Fibroblast of mammary gland (primary cell): ENCODE results near the gene PRSS53.

Source experiments
- DNase-seq: peaks from one replicate; pipeline ENCODE4 v3.0.0-alpha.2; 2010; ENCODE audit warnings: low read depth
- H3K4me3 ChIP-seq: 2 replicates; pipeline ENCODE4 v1.5.1; 2011; ENCODE audit warnings: low read depth, mild to moderate bottlenecking, low read length, moderate library complexity; ENCODE audit not compliant: control insufficient read depth
- CTCF ChIP-seq: conservative IDR thresholded peaks from 2 replicates; pipeline ENCODE4 v1.5.1; 2011; ENCODE audit warnings: low read depth, low read length, inconsistent platforms; ENCODE audit not compliant: control insufficient read depth, insufficient read depth

The PRSS53 gene

GRCh38 chr16:31129568-31130335, 41.0 kb upstream of the PRSS53 start:
- no peak overlapping the region for H3K4me3 ChIP-seq
- TF ChIP-seq CTCF = peak; percentile 17
- peak; percentile 61 for DNase-seq

- H3K4me3 ChIP-seq = no peak overlapping the region
- TF ChIP-seq CTCF = no peak
- DNase-seq = no peak
Observed at GRCh38 chr16:31128711-31129567, 40.2 kb upstream of the PRSS53 start.

- no peak for TF ChIP-seq CTCF
- H3K4me3 ChIP-seq = no peak overlapping the region
- no peak for DNase-seq
Observed at GRCh38 chr16:31127182-31127581, 38.4 kb upstream of the PRSS53 start.

DNA sequence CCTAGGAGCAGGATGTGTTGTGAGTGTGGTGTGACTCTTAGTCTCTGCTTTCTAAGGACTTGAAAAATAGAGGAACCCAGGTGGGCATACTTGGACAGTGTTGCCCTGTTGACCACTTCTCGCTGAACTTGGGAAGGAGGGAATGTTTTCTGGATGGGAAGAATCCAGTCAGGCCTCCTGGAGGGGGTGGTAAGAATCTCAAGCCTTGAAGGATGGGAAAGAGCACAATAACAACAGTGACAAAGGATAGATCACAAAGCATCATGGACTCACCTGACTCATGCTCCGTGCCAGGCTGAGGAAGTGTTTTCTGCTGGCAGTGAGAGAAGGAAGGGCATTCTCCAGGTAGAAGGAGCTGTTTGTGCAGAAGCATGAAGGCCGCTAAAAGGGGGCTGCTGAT, 37.1 kb upstream of the PRSS53 start:
- DNase-seq = no peak
- no peak overlapping the region for H3K4me3 ChIP-seq
- TF ChIP-seq CTCF = no peak

DNA sequence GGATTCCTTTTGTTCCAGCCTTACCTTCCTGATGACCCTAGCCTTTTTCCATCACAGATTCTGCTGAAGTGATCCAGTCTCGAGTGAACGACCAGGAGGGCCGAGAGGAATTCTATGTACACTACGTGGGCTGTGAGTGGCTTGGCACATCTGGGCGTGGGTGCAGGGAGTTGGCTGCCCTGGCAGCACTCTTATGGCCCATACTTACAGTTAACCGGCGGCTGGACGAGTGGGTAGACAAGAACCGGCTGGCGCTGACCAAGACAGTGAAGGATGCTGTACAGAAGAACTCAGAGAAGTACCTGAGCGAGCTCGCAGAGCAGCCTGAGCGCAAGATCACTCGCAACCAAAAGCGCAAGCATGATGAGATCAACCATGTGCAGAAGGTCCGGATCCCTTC, 31.4 kb upstream of the PRSS53 start:
- no peak overlapping the region for H3K4me3 ChIP-seq
- DNase-seq = no peak
- TF ChIP-seq CTCF = no peak

DNA sequence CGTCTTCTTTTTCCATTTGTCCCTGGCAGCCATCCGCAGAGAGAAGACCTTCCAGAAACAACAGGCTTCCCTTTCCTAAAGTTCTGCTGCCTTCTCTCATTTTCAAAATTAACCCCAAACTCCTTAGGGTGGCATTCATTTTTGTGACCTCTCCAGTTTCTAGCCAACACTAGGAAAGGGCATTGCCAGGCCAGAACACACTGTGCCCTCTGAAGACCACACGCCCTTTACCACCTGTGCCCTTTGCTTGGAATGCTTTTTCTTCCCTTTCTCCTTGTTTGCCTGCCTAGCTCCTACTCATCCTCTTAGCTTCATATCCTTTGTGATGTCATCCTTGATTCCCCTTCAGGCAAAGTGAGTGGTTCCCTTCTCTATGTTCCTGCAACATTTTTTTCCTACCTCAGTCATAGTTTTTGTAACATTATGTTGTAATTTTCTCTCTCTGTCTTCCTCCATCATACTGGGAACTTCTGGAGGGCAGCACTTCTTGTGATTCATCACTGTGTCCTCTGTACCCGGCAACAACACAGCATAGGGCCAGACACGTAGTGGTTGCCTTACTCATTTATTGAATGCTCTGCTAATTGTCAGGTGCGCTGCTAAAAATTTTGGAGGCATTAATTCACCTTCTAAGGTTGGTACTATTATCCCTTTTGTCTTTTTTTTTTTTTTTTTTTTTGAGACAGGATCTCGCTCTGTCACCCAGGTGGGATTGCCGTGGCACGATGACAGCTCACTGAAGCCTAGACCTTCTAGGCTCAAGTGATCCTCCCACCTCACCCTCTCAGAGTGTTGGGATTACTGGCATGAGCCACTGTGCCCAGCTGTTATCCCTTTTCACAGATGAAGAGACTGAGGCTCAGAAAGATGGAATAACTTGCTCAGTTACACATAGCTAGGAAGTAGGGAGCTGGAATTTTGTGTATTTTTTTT, 29.7 kb upstream of the PRSS53 start:
- peak; percentile 90 for DNase-seq
- no peak for TF ChIP-seq CTCF
- peak overlapping the region; percentile 87 for H3K4me3 ChIP-seq
